Measurements from ENCODE around the gene ZNF536.
"Not testable (repeated sequence)": the region's sequence is repeated elsewhere in the genome, so short reads cannot be mapped to it uniquely, and the experiment has no call there.

DNA sequence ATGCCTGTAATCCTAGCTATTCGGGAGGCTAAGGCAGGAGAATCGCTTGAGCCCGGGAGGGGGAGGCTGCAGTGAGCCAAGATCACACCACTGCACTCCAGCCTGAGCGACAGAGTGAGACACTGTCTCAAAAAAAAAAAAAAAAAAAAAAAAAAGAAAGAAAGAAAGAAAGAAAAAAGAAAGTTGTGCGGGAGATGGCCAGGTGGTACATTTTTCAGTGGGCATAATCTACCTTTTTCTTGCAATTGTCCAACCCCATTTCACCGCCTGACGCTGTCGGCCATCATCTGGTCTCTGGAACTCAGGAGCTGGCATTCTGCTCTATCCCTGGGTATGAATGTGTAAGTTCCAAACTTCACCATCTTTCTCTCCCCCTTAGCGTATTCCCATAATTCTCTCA is 73.9 kb downstream of the ZNF536 start:
- TF ChIP-seq, protein P1, sequence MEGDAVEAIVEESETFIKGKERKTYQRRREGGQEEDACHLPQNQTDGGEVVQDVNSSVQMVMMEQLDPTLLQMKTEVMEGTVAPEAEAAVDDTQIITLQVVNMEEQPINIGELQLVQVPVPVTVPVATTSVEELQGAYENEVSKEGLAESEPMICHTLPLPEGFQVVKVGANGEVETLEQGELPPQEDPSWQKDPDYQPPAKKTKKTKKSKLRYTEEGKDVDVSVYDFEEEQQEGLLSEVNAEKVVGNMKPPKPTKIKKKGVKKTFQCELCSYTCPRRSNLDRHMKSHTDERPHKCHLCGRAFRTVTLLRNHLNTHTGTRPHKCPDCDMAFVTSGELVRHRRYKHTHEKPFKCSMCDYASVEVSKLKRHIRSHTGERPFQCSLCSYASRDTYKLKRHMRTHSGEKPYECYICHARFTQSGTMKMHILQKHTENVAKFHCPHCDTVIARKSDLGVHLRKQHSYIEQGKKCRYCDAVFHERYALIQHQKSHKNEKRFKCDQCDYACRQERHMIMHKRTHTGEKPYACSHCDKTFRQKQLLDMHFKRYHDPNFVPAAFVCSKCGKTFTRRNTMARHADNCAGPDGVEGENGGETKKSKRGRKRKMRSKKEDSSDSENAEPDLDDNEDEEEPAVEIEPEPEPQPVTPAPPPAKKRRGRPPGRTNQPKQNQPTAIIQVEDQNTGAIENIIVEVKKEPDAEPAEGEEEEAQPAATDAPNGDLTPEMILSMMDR (IDR thresholded peaks at IDR 0.05), result not testable (repeated sequence)
- not testable (repeated sequence) for TF ChIP-seq POLR2A (IDR thresholded peaks at IDR 0.05)
